HG02763 (cell line): ENCODE results near the gene ANKRD34C.

ENCODE experiments used
- ATAC-seq: cut with Tn5 transposase; IDR thresholded peaks from one replicate; pipeline ENCODE4 v1.9.1; 2021; ENCODE audit warnings: mild to moderate bottlenecking, moderate library complexity; ENCODE audit not compliant: unreplicated experiment

The ANKRD34C gene

DNA sequence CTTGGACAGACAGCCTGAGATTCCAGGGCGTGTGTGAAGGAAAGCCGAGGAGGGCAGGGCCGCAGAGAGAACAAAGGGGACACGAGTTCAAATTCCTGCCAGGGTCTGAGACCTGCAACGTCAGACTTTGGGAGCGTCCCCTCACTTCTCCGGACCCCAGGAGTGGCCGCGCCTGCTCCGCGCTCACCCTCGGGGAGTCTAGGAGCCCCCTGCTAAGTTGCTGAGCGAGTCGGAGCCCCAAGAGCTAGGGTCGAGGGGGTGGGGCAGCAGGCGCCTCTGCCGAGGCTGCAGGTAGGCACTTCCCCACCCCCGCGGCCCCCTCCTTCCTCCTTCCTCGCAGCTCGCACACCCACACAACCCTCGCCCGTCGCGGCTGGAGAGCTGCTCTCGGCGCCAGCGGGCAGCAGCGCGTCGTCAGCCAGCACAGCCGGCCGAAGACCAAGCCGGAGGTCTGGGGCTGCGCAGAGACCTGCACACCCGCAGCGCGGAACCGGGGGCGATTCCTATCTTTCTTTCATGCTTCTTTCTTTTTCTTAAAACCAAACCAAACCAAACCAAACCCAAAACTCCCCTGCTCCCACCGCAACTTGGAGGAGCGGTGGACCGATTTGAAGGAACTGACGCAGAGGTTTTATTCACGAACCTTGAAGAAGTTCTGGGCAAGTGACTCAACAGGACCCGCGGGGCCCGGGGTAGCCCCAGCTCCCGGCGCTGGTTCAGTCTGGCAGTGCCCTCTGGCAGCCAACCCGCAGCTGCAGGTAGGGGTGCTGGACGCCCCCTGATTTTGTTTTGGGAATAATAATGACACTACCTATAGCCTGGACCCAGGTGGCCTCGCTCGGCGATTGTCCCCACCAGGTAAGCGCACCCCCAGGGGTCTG is at the start of gene ANKRD34C:
Gene ANKRD34C, plus strand, starts transcription at position 352 of the 881 bp plus-strand sequence. CDS start 10,563 bp downstream, outside the sequence.
- no peak for ATAC-seq

DNA sequence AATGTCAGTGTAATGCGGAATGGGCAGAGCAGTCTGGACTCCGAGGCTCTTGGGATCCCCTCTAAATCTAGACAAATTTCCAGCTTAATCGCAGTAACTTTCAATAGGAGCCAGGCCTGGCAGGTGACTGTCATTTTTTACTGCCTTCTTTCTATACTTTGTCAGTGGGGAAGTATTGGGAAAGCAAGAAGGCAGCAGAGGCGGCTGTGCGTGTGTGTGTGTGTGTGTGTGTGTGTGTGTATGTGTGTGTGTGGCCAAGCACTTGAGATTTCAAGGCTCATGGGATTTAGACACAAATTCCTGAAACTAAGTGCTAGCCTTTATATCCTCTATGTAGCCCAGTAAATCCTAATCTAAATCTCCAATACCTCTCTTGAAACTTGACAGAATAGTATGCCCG is 49.3 kb upstream of the ANKRD34C start:
- no peak for ATAC-seq

DNA sequence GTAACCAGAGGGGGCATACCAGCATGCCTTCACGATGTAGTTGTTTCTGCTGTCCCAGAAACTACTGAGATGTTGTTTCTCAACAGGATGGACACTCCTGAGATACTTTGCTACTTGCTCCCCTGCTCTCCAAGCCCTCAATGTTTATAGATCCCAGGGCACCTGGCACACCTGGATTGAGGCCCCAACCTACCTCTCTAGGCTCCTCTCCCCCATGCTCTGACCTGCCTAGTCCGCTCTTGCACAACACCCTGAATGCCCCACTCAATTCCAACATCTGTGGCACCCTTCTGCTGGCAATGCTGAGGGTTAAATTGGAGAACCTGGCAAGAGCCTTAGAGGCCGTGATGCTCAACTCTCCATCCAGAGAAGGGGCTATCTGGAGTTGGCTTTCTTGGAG is 42.5 kb upstream of the ANKRD34C start:
- ATAC-seq: no peak

DNA sequence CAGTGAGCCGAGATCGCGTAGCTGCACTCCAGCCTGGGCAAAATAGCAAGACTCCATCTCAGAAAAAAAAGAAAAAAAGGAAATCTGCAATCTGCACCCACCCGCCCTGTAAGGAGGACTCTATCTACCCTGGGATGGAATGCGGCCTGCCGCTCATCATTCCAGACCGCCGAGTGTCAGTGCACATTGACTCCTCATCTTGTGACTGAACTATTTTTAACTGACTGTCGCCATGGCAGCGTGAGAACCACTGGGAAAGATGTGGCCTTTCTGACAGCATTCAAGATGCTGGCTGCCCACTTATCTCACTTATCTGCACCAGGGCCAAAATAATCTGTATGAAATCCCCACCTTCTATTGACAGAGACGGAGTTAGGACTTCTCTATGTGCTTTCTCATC is 38.8 kb upstream of the ANKRD34C start:
- no peak for ATAC-seq

DNA sequence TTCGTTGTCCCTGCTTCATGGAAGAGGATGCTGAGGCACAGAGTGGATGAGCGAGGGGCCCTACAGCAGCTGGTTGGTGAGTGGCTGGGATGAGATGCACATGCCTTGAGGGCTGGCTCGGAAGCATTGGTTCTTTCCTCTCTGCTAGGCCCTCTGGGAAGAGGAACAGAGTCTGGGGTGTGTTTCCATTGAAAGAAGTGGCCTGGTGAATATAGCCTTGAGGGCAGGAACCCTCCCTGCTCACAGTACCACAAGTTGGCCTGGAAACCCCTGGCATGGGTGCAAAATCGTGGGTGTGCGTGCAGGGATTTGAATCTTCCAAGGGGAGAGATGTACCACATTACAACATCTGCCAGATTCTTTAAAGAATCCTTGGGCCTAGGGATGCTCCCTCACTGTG is 37.6 kb upstream of the ANKRD34C start:
- no peak for ATAC-seq

DNA sequence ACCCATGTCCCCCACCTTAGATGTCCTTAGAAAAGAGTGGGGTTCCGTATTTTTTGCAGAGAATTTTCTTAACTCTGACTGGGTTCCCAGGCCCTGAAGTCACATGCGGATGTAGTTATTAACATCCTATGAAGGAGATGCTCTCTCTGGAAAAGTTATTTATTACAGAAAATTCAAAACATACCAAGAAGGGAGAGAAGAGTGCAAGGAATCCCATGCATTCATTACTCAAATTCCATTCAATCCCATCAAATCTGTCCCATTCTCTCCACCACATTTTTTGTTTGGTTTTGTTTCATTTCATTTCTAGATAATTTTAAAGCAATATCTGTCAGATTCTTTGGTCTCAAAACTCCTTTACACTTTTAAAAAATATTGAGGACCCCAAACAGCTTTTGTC is 34.3 kb upstream of the ANKRD34C start:
- ATAC-seq: no peak

DNA sequence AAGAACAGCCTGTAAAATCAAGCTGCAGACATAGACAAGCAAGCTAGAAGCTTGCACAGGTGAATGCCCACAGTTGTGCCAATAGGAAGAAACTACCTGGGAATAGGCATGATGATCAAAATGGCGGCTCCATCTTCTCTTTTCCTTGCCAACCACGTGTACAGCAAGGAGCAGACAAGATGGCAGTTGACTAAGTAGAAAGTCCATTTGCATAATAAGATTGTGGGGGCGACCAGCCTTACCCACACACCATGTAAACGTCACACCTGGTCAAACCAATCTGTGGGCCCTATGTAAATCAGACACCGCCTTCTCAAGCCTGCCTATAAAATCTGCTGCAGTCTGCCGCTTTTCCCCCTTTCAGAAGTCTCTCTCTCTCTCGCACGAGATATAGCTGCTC is 25.1 kb upstream of the ANKRD34C start:
- ATAC-seq: no peak

DNA sequence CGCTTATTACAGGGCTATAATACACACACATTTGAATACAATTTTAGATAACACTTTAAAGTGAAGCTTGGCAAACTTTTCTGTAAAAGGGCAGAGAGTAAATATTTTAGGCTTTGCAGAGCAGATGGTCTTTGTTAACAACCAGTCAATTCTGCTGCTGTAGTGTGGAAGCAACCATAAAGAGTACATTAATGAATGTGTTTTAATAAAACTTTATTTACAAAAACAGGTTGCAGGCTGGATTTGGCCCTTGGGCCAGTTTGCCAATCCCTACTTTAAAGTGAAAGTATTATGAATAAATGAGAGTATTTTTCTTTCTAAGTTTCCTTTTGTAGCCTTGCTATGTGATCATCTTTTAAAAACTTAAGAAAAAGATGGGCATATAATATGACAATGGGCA is 20.7 kb upstream of the ANKRD34C start:
- no peak for ATAC-seq

DNA sequence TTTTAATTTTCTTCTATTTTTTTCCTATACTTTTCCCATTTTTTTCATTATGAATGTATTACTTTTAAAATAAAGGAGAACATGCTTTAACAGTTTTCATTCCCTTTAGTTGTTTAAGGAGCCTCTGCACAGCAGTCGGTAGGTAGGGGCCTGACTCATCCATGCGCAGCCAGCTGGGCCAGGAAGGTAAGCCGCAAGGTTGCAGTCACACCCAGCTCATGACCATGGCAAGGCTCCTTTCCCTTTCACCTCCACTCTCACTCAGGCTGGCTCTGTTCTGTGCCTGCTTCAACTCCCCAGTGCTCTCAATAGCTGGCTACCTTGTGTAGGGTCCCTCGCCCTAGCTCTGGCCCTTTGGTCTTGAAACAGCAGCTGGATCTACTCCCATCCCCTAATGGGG is 17.4 kb upstream of the ANKRD34C start:
- ATAC-seq: no peak

DNA sequence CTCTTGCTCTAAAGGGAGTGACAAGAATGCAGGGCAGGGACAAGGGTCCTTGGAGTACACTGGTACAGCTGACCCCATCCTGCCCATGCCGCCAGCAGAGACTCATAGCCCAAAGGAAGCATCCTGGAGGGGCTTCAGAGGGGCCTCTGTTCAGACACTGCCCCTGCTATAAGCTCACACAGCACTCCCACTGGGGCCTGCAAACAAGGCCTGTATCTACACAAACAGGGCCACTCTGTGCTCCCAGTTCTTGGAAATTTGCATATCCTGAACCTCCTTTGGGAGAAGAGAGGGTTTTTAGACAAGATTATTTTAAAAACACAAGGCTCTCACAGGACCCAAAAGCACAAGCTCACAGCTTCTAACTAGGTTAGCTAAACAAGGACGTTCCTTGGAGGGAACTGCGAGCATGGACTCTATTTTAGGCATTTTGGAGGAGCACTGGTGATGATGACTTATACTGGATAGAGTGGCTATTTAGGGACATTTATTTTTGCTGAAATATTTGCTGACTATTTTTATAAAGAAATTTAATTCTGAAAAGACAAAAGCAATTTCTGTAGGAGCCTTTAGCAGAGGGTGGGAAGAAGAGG is 16.4 kb upstream of the ANKRD34C start:
- ATAC-seq: no peak

DNA sequence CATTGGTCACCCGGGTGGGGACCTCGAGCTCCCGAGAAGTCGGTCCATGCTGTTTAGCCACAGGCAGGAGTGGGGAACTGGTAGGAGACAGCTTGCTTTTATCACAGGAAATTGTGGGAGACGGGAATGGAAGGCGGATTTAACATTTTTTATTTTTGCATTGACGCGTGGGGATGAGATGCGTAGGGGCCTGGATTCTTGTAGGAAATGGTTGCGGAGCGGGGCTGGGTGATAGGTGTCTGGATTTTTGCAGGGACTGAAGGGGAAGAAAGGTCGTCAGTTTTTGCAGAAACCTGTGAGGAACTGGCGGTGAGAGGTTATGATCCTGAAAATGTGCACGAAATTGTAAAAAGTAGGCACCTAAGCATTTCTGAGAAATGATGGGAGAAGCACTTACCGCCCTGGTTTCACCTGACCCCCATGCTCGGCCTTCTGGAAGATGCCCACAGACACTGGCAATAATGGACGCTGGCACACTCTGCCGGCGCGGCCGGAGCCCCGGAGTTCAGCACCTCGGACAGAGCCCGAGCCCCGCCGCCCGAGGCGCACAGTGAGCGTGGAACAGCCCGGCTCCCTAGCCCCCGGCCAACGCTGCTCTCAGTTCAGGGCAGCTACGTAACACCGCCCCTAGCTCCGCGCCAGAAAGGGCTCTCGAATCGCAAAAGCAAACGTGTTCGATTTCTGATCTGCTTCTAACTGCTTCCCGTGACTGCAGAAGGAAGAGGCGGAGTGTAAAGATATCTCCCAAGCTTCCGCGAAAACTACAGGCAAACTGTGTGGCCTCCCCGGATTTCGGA is 928 bp downstream of the ANKRD34C start:
- no peak for ATAC-seq

DNA sequence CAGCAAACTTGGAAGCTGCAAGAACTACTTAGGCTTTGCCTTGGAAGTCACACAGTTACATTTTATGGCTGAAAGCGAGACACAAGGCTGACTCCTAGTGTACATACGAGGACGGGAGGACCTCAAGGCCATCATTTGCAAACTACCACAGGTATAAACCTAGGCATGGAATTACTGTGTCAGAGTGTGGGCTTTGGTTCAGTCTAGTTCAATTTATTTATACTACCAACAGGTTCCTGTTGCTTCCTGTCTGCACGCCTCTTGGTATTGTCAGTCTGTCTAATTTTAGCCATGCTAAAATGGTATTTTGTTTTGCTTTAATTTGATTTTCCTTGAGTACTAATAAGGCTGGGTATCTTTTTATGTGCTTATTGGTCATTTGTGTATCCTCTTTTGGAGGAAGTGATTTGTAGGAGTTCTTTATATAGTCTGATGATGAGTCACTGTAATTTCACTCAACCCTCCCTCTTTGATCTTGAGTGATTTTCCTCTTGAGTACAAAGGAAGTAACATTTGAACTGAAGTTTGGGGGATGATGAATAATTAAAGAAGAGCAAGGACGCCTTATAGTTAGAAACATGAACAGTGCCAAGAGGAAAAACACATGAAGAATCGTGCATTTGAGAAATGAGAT is 8.2 kb downstream of the ANKRD34C start:
- no peak for ATAC-seq

DNA sequence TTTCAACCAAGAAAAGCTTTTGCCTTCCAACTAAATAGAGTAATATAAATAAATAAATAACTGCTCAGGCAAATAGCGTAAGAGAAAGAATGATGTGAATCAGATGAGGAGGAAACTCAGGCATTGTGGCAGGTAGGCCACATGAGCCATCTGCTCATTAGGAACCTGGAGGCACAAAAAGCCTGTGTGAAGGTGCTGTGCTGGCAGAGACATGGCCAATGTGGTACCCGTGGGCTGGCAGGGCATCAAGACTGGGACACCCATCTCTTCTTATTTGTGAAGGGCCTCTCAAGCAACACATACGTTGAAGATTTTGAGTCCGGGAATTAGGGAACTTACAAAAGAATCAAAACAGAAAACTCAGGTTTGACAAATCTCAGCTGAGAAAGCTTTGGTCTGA is 9.5 kb downstream of the ANKRD34C start:
- ATAC-seq: no peak

DNA sequence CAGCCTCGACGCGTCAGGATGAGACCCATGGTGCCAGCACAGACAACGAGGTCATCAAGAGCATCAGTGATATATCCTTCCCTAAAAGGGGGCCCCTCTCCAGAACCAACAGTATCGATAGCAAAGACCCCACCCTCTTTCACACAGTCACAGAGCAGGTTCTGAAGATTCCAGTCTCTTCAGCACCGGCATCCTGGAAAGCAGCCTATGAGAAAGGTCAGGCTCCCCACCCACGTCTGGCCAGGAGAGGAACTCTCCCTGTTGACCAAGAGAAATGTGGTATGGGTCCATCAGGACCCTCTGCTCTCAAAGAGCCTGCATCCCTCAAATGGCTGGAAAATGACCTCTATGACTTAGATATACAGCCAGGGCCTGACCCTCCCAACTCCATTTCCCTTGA is 11.6 kb downstream of the ANKRD34C start:
- no peak for ATAC-seq

DNA sequence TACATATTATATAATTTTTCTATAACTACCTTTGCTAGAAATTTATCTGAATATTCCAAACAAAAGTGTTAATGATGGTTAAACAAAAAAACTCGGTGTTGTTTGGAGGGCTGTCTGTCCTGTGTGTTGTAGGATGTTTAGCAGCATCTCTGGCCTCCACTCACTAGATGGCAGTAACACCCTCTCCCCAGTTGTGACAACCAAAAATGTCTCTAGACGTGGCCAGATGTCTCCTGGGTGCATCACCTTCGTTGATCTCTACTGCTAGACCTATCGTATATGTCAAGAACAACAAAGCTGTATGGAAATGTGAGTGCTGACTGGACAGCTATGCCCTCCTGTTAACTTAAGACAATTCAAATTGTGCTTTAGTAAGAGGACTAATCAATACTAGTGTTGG is 14.1 kb downstream of the ANKRD34C start:
- no peak for ATAC-seq

DNA sequence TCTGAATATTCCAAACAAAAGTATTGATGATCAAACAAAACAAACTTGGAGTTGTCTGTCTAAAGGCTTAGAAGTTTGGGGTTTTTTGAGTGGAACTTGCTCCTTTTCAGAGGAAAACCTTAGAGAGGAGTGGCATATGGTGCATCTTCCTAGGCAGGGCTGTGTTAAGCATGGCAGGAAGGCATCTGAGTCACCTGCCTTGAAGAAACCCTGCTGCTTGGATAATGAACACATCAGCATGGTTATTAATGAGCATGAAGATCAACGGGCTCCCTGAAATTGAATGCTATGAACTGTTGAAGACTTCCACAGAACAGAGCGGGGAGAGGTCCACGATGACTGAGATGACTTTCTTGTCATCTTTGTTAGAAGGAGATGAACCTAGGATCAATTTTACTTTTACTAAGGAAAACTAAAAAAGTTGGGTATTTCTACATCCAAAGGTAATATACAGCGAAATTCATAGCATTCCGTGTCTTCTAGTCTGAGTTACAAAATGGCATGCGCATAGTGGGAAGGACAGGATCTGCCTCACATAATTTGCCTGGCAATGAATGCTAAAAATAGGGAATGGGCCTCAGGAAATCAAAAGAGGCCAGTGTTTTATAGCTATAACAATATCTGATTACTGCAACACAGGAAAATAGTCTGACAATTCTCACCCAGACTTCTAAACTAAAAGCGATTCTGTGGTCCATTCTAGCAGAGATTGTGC is 16.8 kb downstream of the ANKRD34C start:
- ATAC-seq: no peak

DNA sequence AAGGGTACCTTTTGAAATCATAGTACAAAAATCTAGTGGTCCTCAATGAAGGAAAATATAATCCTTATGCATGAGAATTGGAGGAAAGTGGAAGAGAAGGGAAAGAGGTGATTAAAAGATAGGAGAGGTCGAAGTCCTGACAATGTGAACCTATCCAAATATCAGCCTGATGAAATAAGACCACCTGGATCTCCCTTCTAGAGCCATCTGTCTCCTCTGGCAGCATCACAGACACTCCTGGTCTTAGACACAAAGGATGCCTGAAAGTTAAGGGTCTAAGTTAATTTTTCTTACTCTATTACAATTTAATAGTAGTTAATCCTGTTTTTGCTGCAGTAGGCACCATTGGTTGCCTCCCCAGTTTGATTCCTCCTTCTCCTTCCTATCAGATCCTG is 17.3 kb downstream of the ANKRD34C start:
- ATAC-seq: no peak

DNA sequence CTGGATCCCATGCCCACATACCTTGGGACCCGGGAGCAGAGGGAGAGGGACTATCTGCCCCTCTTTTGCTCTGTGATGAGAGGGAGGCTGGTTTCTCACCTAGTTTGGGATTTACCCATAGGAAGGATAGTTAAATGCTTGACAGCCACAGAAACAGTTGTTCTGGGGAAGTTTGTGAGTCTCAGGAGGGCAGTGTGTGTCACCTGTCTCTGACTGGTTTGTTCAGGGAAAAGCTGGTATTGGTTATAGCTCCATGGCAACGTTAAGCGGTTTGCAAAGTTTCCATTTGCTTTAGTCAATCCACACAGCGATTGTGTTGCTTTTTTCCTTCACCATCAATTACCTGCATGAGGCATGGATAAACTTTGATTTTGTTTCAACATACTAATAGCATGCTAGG is 24.7 kb downstream of the ANKRD34C start:
- ATAC-seq: no peak

DNA sequence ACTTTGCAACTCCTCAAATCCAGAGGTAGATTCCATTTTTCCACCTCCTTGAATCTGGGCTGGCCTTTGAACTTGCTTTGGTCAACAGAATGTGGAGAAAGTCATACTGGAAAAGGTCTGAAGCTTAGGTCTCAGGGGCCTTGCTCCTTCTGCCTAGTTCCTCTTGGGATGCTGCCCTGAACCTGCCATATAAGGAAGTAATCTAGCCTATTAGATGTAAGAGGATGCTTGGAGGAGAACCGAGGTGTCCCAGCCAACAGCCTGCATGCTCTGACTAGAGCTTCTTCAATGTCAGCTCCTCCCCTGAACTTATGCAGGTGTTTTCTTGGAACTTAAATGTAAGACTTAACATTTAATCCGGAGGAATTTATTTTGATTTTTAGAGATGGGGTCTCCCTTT is 26.4 kb downstream of the ANKRD34C start:
- ATAC-seq: no peak

DNA sequence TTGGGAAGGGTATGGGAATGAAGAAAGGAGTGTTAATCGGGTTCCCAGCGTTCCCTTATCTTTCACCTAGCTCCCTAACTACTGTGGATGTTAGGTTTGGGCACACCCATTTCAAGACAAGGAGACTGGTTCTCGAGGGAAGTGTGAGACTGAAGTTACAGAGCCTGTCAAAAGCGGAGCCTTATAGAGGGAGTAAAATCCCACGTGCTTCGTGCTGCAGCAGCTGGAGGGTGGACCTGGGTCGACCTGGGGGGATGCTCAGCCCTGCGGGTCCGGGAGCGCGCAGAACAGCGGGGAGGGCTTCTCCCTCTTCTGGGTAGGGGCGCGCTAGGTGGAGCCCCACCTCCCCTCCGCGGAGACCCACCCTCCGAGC is 28.1 kb downstream of the ANKRD34C start:
- ATAC-seq: no peak
